MCF 10A (cell line): Measurements from ENCODE around the gene HM13. TPM values are rescaled to one million over a fixed set of nuclear protein-coding genes. Genes with fewer than 3 reads are reported as not detected.

ENCODE experiments used
- BruUV-seq: library from RNA; stranded (reverse); fragments of 400-500 nt; replicated peaks from 2 replicates; lab custom pipeline; 2021; lab: Mats Ljungman, UMichigan
- CTCF ChIA-PET: fragments of 300-600 bp; sonication (Branson Sonifier 250); formaldehyde crosslinking; extraction: SDS; loops from one replicate; lab custom pipeline; 2021; ENCODE audit warnings: antibody characterized with exemption, inconsistent platforms; lab: Yijun Ruan, JAX
- POLR2A ChIA-PET: fragments of 300-600, 350-650 bp; sonication (Branson Sonifier 250); formaldehyde crosslinking; extraction: SDS; loops from one replicate; lab custom pipeline; 2020; ENCODE audit warnings: antibody characterized with exemption, inconsistent platforms; lab: Yijun Ruan, JAX
- DNase-seq: peaks from one replicate; pipeline ENCODE4 v3.0.0-alpha.2; 2018; ENCODE audit not compliant: unreplicated experiment
- H3K27ac Mint-ChIP-seq: one replicate; pipeline ENCODE4 v1.8.0; 2022; ENCODE audit warnings: mild to moderate bottlenecking, low read depth, mixed read lengths; ENCODE audit not compliant: unreplicated experiment
- H3K27me3 Mint-ChIP-seq: one replicate; pipeline ENCODE4 v1.8.0; 2022; ENCODE audit warnings: mixed read lengths; ENCODE audit not compliant: insufficient read depth, unreplicated experiment
- H3K36me3 Mint-ChIP-seq: one replicate; pipeline ENCODE4 v1.8.0; 2022; ENCODE audit warnings: mild to moderate bottlenecking, moderate library complexity, mixed read lengths; ENCODE audit not compliant: insufficient read depth, unreplicated experiment
- H3K4me1 Mint-ChIP-seq: one replicate; pipeline ENCODE4 v1.8.0; 2022; ENCODE audit warnings: mixed read lengths; ENCODE audit not compliant: insufficient read depth, unreplicated experiment
- H3K4me3 Mint-ChIP-seq: one replicate; pipeline ENCODE4 v1.8.0; 2022; ENCODE audit warnings: mild to moderate bottlenecking, moderate library complexity, mixed read lengths; ENCODE audit not compliant: unreplicated experiment
- H3K9me3 Mint-ChIP-seq: one replicate; pipeline ENCODE4 v1.8.0; 2022; ENCODE audit warnings: mixed read lengths; ENCODE audit not compliant: unreplicated experiment
- CTCF ChIP-seq: fragments of 200-600 bp; IDR thresholded peaks from one replicate; pipeline ENCODE4 v1.8.0; 2022; ENCODE audit warnings: antibody characterized with exemption, mild to moderate bottlenecking; ENCODE audit not compliant: unreplicated experiment
- intact Hi-C: fragments of 100-400 bp; cut with micrococcal nuclease; formaldehyde crosslinking; loops from 2 replicates; pipeline ENCODE4 v1.14.1; 2022
- total RNA-seq: library from RNA; stranded (reverse); gene quantifications from 2 replicates; pipeline ENCODE4 v1.2.3, GENCODE V29; 2022

HM13 gene
- total RNA-seq, 1 experiment from 2014 or later, result 276 TPM

- POLR2A ChIA-PET, result interaction anchor here (1.4 kb wide), 1 partner anchor 8 kb away, joined by 4 read pairs; no protein-coding TSS in a partner anchor
- no peak for DNase-seq
- no peak overlapping the region for H3K27ac Mint-ChIP-seq
- TF ChIP-seq CTCF, result no peak
- no peaks in the 10 kb centered on the region for H3K9me3 Mint-ChIP-seq
- peaks cover under 1% of the 10 kb centered on the region for H3K27me3 Mint-ChIP-seq
- H3K4me3 Mint-ChIP-seq, result no peak overlapping the region
- no TSS peak for BruUV-seq
- H3K36me3 Mint-ChIP-seq, result no peaks in the 10 kb centered on the region
- CTCF ChIA-PET, result interaction anchor here (0.8 to 6.4 kb wide), 4 partner anchors 14 to 60 kb away, joined by 4 to 54 read pairs (median 19); no protein-coding TSS in a partner anchor
- peaks cover 15% of the 10 kb centered on the region for H3K4me1 Mint-ChIP-seq
- intact Hi-C loops, result no loop called here
Measured at GRCh38 chr20:31473331-31474096, 40.7 kb upstream of the HM13 start.

DNA sequence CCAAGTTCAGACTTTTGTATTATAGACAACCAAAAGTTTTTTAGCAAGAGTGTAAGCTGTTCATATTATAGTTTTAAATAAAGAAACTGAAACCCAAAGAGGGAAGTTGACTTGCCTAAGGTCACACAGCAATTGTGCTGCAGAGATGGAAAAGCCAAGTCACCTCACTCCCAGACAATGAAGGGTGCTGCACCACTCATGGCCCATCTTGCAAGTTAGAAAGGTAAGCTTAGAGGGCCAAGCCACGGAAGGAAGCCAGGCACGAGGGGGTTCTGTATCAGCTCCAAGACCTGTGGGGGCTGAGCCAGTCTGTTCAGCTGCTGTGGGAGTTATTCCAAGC is 40.2 kb upstream of the HM13 start:
- Mint-ChIP-seq H3K36me3 (no peaks in the 10 kb centered on the region), H3K27ac (no peak overlapping the region), H3K4me3 (no peak overlapping the region), H3K9me3 (no peaks in the 10 kb centered on the region), H3K4me1 (peaks cover 15% of the 10 kb centered on the region), H3K27me3 (no peaks in the 10 kb centered on the region)
- no peak for TF ChIP-seq CTCF
- ChIA-PET CTCF (interaction anchor here (0.8 to 6.4 kb wide), 4 partner anchors 14 to 139 kb away, joined by 3 to 54 read pairs (median 18); no protein-coding TSS in a partner anchor), POLR2A (interaction anchor here (0.8 kb wide), 1 partner anchor 69 kb away, joined by 4 read pairs; no protein-coding TSS in a partner anchor)
- intact Hi-C loops, result no loop called here
- BruUV-seq, result no TSS peak
- DNase-seq, result no peak

- no peak for DNase-seq
- ChIA-PET POLR2A (interaction anchor here (0.8 kb wide), 1 partner anchor 70 kb away, joined by 4 read pairs; no protein-coding TSS in a partner anchor), CTCF (interaction anchor here (0.6 to 6.4 kb wide), 7 partner anchors 10 to 138 kb away, joined by 3 to 54 read pairs (median 4); no protein-coding TSS in a partner anchor)
- intact Hi-C loops, result no loop called here
- Mint-ChIP-seq H3K4me1 (peaks cover 15% of the 10 kb centered on the region), H3K27ac (no peak within 1 kb of the TSS), H3K27me3 (no peaks in the 10 kb centered on the region), H3K4me3 (no peak within 1 kb of the TSS), H3K9me3 (no peaks in the 10 kb centered on the region), H3K36me3 (no peaks in the 10 kb centered on the region)
- no TSS peak for BruUV-seq
- TF ChIP-seq CTCF, result no peak
Measured at GRCh38 chr20:31474758-31475427, 39.3 kb upstream of the HM13 start, which contains the start of the genes DEFB124 and REM1. Gene DEFB124 (minus strand): TSS chr20:31475127. CDS start chr20:31473013, 2,114 bp downstream. Gene REM1 (plus strand): TSS chr20:31475288. CDS start chr20:31476446, 1,158 bp downstream.
